ENCODE measurements around the gene FBXL7.

Gene FBXL7

DNA sequence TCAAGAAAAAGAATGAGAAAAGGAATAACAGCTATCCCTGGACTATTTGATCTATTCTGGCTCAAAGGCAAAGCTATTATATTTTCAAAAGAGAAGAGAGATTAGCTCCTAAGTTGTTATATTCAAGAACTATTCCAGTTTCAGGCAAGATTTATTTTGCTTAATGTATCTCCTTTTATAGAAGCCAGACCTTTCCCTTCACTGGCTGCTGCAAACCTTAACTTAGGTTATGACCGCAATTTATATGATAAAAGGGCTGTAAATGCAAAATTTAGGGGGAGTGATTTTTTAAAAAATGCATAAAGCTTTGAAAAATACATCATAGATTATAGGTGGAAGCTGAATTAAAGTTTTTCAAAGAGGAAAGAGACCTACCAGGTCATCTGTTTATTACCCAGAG, 97.8 kb downstream of the FBXL7 start:
- no peak for TF ChIP-seq CTCF (IDR thresholded peaks at IDR 0.05; ENCODE audit: low read depth, low read length, missing control alignments)
- no peak for DNase-seq (ENCODE audit: extremely low read depth, low read depth)
- H3K4me3 ChIP-seq (replicated peaks; ENCODE audit: low read depth, low read length): no peak overlapping the region

DNA sequence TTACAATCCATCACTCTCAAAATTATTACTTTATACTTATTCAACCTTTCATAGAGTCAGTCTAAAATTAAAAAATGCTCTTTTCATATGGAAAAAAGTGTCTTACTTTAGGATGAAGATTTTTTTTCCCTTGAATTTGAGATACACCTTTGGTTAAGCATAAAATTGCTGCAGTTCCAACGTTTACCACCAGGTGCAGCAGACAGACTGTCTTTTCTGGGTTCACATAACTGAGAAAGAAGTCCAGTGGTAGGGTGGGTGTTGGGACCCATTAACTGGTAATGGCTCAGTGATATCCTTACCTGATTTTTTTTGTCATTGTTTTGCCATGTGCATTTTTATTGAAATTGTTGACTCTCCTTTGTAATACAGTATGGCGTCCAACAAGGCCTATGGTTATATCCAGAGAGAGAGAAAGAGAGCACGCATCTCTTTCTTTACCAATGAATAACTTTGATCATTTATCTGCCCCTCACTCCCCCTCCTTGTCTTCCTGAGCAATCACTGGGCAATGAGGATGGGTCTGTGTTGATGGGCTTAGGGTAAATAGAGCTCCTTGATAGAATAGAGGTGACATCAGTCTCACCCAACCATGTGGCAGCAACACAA, 98.4 kb downstream of the FBXL7 start:
- no peak overlapping the region for H3K4me3 ChIP-seq (replicated peaks; ENCODE audit: low read depth, low read length)
- peak; percentile 74 for TF ChIP-seq CTCF (IDR thresholded peaks at IDR 0.05; ENCODE audit: low read depth, low read length, missing control alignments)
- no peak for DNase-seq (ENCODE audit: extremely low read depth, low read depth)

DNA sequence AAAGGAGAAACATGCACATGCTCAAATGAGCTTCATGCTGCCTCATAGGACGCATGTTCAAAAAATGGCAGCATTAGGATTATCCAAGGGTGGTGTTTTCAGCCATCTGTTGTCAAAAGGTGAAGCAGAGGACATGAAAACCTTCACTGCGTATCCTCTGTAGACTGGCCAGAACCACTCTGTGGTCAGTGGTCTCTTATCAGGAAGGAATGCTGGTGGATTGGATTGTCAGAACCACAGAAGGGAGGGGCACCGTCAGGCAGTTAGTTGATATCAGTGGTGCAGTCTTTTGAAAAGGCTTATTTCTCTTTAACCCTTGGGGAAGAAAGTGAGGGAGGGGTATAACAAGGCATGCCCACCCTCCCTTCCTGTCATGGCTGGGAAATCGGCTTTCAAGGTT, 100.1 kb downstream of the FBXL7 start:
- DNase-seq (ENCODE audit: extremely low read depth, low read depth): no peak
- H3K4me3 ChIP-seq (replicated peaks; ENCODE audit: low read depth, low read length): no peak overlapping the region
- TF ChIP-seq CTCF (IDR thresholded peaks at IDR 0.05; ENCODE audit: low read depth, low read length, missing control alignments): no peak

DNA sequence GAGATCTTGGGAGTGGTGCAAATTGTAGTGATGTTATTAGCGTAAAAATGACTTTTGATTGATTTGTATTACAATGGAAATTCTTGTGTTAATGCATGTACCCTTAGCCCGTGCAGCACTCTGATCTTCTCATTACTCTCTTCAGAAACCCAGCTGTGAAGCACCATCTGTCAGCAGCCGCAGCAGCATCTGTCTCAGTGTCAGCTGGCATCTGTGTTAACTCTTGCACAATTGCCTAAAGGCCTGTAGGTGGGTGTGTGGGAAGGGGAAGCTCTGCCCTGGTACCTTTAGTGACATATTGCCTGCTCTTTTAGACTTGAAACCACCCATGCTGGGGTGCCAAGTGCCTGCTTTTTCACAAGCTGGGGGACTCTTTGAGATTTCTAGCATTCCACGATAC, 101.3 kb downstream of the FBXL7 start:
- no peak for DNase-seq (ENCODE audit: extremely low read depth, low read depth)
- TF ChIP-seq CTCF (IDR thresholded peaks at IDR 0.05; ENCODE audit: low read depth, low read length, missing control alignments): no peak
- no peak overlapping the region for H3K4me3 ChIP-seq (replicated peaks; ENCODE audit: low read depth, low read length)

DNA sequence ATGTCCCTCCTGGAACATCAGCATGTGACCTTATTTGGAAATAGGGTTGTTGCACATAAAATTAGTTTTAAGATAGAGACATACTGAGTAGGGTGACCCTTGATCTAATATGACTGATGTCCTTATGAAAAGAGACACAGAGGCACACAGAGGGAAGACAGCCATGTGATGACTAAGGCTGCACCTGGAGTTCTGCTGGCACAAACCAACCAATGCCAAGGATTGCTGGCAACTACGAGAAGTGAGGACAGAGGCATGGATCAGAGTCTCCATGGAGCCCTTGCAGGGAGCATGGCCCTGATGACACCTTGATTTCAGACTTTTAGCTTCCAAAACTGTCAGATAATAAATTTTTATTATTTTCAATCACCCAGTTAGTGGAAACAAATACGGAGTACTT, 101.9 kb downstream of the FBXL7 start:
- no peak for TF ChIP-seq CTCF (IDR thresholded peaks at IDR 0.05; ENCODE audit: low read depth, low read length, missing control alignments)
- DNase-seq (ENCODE audit: extremely low read depth, low read depth): no peak

GRCh38 chr5:15604986-15605385, 105.0 kb downstream of the FBXL7 start:
- H3K4me3 ChIP-seq (replicated peaks; ENCODE audit: low read depth, low read length): no peak overlapping the region
- DNase-seq (ENCODE audit: extremely low read depth, low read depth): no peak
- no peak for TF ChIP-seq CTCF (IDR thresholded peaks at IDR 0.05; ENCODE audit: low read depth, low read length, missing control alignments)

More for the DNA sequence above, 101.9 kb downstream of the FBXL7 start:
- no peak overlapping the region for H3K4me3 ChIP-seq (replicated peaks; ENCODE audit: low read depth, low read length)

DNA sequence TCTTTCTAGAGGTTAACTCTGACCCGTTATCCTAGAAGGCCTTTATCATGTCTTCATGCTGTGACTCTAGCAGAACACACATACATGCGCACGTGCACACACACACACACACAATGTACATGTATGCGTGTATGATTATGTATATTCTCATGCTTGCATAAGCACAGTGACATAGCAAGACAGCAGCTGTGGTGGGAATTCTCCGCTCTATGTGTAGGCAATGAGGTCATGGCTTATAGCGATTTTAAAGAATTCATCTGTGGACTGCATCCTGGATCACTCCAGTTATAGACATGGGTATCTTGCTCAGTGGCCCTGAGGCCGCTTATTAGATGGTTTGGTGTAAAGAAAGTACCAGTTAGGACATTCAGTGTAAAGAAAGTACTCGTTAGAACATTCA, 106.2 kb downstream of the FBXL7 start:
- TF ChIP-seq CTCF (IDR thresholded peaks at IDR 0.05; ENCODE audit: low read depth, low read length, missing control alignments): no peak
- no peak overlapping the region for H3K4me3 ChIP-seq (replicated peaks; ENCODE audit: low read depth, low read length)
- DNase-seq (ENCODE audit: extremely low read depth, low read depth): no peak
